ENCODE results near the gene TMEM63B. TPM values are rescaled to one million over a fixed set of nuclear protein-coding genes. Genes with fewer than 3 reads are reported as not detected.

Gene TMEM63B
- total RNA-seq = 23.8 and 25.4 TPM in 2 replicates

GRCh38 chr6:44127186-44128019 lies at the start of gene TMEM63B, which contains the start of gene MRPL14:
TSS of gene TMEM63B (plus strand) at chr6:44127554. CDS start at chr6:44134585, 7,031 bp downstream.
TSS of gene MRPL14 (minus strand) at chr6:44127452. CDS start at chr6:44116611, 10,841 bp downstream.

GRCh38 chr6:44158770-44159228 lies 31.4 kb downstream of the TMEM63B start, which contains the start of gene CAPN11:
TSS of gene CAPN11 (plus strand) at chr6:44158820. CDS start at chr6:44158849, 29 bp downstream.

Other genes starting within 250 kb of the TMEM63B start
- 49.9 and 59.2 TPM in 2 replicates for gene MRPL14, start 102 bp upstream of the TMEM63B start, total RNA-seq
- gene CAPN11, start 31.3 kb downstream of the TMEM63B start, total RNA-seq = under 0.01 TPM in 1 of 2 replicates, not detected in the other
- not detected in 2 replicates for gene MYMX, start 89.4 kb downstream of the TMEM63B start, total RNA-seq
- 11.3 and 28.6 TPM in 2 replicates for gene SLC29A1, start 96.0 kb downstream of the TMEM63B start, total RNA-seq
- gene HSP90AB1, start 119.5 kb downstream of the TMEM63B start, total RNA-seq = 531 and 1,246 TPM in 2 replicates
- 80.7 and 103 TPM in 2 replicates for gene SLC35B2, start 130.0 kb downstream of the TMEM63B start, total RNA-seq
- 4.0 and 6.8 TPM in 2 replicates for gene NFKBIE, start 138.0 kb downstream of the TMEM63B start, total RNA-seq
- not detected in 2 replicates for gene TMEM151B, start 142.9 kb downstream of the TMEM63B start, total RNA-seq
- gene AARS2, start 185.8 kb downstream of the TMEM63B start, total RNA-seq = 15.8 and 19.7 TPM in 2 replicates
- gene SPATS1, start 215.1 kb downstream of the TMEM63B start, total RNA-seq = not detected in 2 replicates